DND-41 (cell line): ENCODE data around the gene MED17.

Source experiments
- CTCF ChIP-seq: IDR thresholded peaks from 2 replicates; pipeline ENCODE4 v1.5.1; 2012; ENCODE audit warnings: borderline replicate concordance, low read length, moderate library complexity, mild to moderate bottlenecking; ENCODE audit not compliant: poor library complexity, severe bottlenecking; ENCODE audit errors: extremely low read depth
- EZH2 ChIP-seq: IDR thresholded peaks from 3 replicates; pipeline ENCODE4 v1.6.1; 2012; ENCODE audit warnings: borderline replicate concordance, low read depth, mild to moderate bottlenecking, moderate library complexity, low read length, inconsistent platforms; ENCODE audit not compliant: severe bottlenecking

- no peak for TF ChIP-seq CTCF
- no peak for TF ChIP-seq EZH2
Observed at GRCh38 chr11:93829598-93829997, 45.5 kb downstream of the MED17 start.
